Calu3 (cell line): ENCODE data around the gene TMPRSS15. TPM values are rescaled to one million over a fixed set of nuclear protein-coding genes. Genes with fewer than 3 reads are reported as not detected.

ENCODE experiments used
- BruUV-seq: library from RNA; stranded (reverse); fragments of 400-500 nt; replicated peaks from 2 replicates; lab custom pipeline; 2021; lab: Mats Ljungman, UMichigan
- CTCF ChIA-PET: fragments of 300-600 bp; sonication (Branson Sonifier 250); formaldehyde crosslinking; loops from one replicate; lab custom pipeline; 2022; ENCODE audit warnings: antibody characterized with exemption; lab: Charles Lee
- DNase-seq: peaks from one replicate; pipeline ENCODE4 v3.0.0; 2022
- H3K27ac Mint-ChIP-seq: one replicate; pipeline ENCODE4 v1.8.0; 2022; ENCODE audit warnings: mixed read lengths; ENCODE audit not compliant: unreplicated experiment
- H3K27me3 Mint-ChIP-seq: one replicate; pipeline ENCODE4 v1.8.0; 2022; ENCODE audit warnings: mixed read lengths; ENCODE audit not compliant: unreplicated experiment
- H3K36me3 Mint-ChIP-seq: one replicate; pipeline ENCODE4 v1.8.0; 2022; ENCODE audit warnings: mild to moderate bottlenecking, moderate library complexity, mixed read lengths; ENCODE audit not compliant: insufficient read depth, unreplicated experiment
- H3K4me1 Mint-ChIP-seq: one replicate; pipeline ENCODE4 v1.8.0; 2022; ENCODE audit warnings: mild to moderate bottlenecking, low read depth, mixed read lengths; ENCODE audit not compliant: unreplicated experiment
- H3K4me3 Mint-ChIP-seq: one replicate; pipeline ENCODE4 v1.8.0; 2022; ENCODE audit warnings: mild to moderate bottlenecking, low read depth, moderate library complexity, mixed read lengths; ENCODE audit not compliant: unreplicated experiment
- H3K9me3 Mint-ChIP-seq: one replicate; pipeline ENCODE4 v1.8.0; 2022; ENCODE audit warnings: low read depth, mixed read lengths; ENCODE audit not compliant: unreplicated experiment
- CTCF ChIP-seq: fragments of 200-600 bp; IDR thresholded peaks from one replicate; pipeline ENCODE4 v1.8.0; 2022; ENCODE audit warnings: antibody characterized with exemption; ENCODE audit not compliant: unreplicated experiment
- intact Hi-C: fragments of 100-400 bp; cut with micrococcal nuclease; formaldehyde crosslinking; loops from one replicate; pipeline ENCODE4 v1.10.0; 2022; ENCODE audit not compliant: unreplicated experiment
- total RNA-seq: library from RNA; stranded (reverse); gene quantifications from 2 replicates; pipeline ENCODE4 v1.2.3, GENCODE V29; 2022

Gene TMPRSS15
- total RNA-seq, 1 experiment from 2014 or later, result not detected

- intact Hi-C loops, result no loop called here
- no TSS peak for BruUV-seq
- peaks cover 6% of the 10 kb centered on the region for H3K9me3 Mint-ChIP-seq
Observed at GRCh38 chr21:18289876-18290275, 113.7 kb downstream of the TMPRSS15 start.

GRCh38 chr21:18285379-18285778, 118.2 kb downstream of the TMPRSS15 start:
- H3K27me3 Mint-ChIP-seq, result no peaks in the 10 kb centered on the region
- H3K36me3 Mint-ChIP-seq, result no peaks in the 10 kb centered on the region
- peaks cover 9% of the 10 kb centered on the region for H3K9me3 Mint-ChIP-seq
- intact Hi-C loops, result no loop called here
- no peak for TF ChIP-seq CTCF
- no TSS peak for BruUV-seq
- H3K4me1 Mint-ChIP-seq, result no peaks in the 10 kb centered on the region
- H3K27ac Mint-ChIP-seq, result no peak overlapping the region
- no peak overlapping the region for H3K4me3 Mint-ChIP-seq
- no peak for DNase-seq
- CTCF ChIA-PET, result no interaction called here

More at GRCh38 chr21:18289876-18290275, 113.7 kb downstream of the TMPRSS15 start:
- CTCF ChIA-PET, result no interaction called here
- H3K27ac Mint-ChIP-seq, result no peak overlapping the region
- no peak for TF ChIP-seq CTCF
- no peak for DNase-seq
- no peak overlapping the region for H3K4me3 Mint-ChIP-seq
- H3K36me3 Mint-ChIP-seq, result no peaks in the 10 kb centered on the region
- H3K27me3 Mint-ChIP-seq, result no peaks in the 10 kb centered on the region
- no peaks in the 10 kb centered on the region for H3K4me1 Mint-ChIP-seq

GRCh38 chr21:18275781-18276180, 127.8 kb downstream of the TMPRSS15 start:
- BruUV-seq, result no TSS peak
- Mint-ChIP-seq H3K9me3 (no peaks in the 10 kb centered on the region), H3K4me1 (no peaks in the 10 kb centered on the region), H3K27ac (no peak overlapping the region), H3K27me3 (no peaks in the 10 kb centered on the region), H3K4me3 (no peak overlapping the region), H3K36me3 (no peaks in the 10 kb centered on the region)
- CTCF ChIA-PET, result no interaction called here
- DNase-seq, result no peak
- intact Hi-C loops, result no loop called here
- TF ChIP-seq CTCF, result no peak

- no peak for TF ChIP-seq CTCF
- H3K36me3 Mint-ChIP-seq, result no peaks in the 10 kb centered on the region
- CTCF ChIA-PET, result no interaction called here
- no peak overlapping the region for H3K27ac Mint-ChIP-seq
- H3K4me1 Mint-ChIP-seq, result no peaks in the 10 kb centered on the region
- no peak for DNase-seq
- no peaks in the 10 kb centered on the region for H3K9me3 Mint-ChIP-seq
- intact Hi-C loops, result no loop called here
- no peak overlapping the region for H3K4me3 Mint-ChIP-seq
- no TSS peak for BruUV-seq
- H3K27me3 Mint-ChIP-seq, result no peaks in the 10 kb centered on the region
Observed at GRCh38 chr21:18274370-18274769, 129.2 kb downstream of the TMPRSS15 start.
